PC-9 (cell line): ENCODE measurements around the gene ACSL3.

Source experiments
- EZH2 ChIP-seq: fragments of 200-600 bp; sonication (generic); IDR thresholded peaks from 2 replicates; pipeline ENCODE4 v1.8.0; 2017; ENCODE audit warnings: antibody characterized with exemption, low read depth
- TF ChIP-seq, protein P1 (sequence below): fragments of 200-600 bp; sonication (generic); conservative IDR thresholded peaks from 2 replicates; pipeline ENCODE4 v1.6.1; 2017; ENCODE audit warnings: mixed run types, antibody characterized with exemption, mild to moderate bottlenecking, moderate library complexity

DNA sequence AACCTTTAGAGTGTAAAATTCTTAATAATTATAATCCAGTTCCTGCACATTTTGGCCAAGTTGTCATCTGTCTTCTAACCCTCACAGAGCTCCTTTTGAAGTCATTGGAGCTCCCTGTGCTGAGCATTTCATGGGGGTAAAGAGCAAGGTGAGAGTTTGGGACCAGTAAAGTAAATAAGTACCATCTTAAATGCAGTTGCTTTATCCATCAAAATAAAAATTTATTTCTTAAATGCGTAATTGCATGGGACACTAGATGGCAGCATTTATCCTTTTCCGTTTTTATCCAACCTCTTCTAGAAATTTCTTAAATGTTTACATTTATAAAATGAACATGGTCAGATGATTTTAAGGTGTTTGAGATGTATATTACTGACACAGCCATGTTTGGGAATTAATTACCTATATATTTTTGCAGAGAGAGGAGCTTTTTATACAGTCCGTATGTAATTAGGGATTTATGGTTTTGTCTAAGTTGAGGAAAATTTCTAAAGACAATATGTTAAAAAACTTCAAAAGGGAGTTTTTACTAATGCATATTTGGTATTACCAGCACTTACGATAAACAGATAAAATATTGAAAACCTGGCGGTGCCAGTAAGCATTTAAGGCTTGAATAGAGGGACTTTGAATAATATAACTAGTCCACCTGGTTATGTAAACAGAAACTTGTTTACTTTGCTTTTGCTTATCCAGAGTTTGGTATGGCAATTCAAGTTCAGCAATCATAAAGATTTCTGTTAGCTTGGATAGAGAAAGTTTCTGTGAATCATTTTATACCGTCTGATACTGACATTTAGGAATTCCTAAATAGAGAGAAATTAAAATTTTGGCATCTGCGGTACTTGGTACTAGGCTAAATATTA, 54.5 kb downstream of the ACSL3 start:
- TF ChIP-seq, protein P1, sequence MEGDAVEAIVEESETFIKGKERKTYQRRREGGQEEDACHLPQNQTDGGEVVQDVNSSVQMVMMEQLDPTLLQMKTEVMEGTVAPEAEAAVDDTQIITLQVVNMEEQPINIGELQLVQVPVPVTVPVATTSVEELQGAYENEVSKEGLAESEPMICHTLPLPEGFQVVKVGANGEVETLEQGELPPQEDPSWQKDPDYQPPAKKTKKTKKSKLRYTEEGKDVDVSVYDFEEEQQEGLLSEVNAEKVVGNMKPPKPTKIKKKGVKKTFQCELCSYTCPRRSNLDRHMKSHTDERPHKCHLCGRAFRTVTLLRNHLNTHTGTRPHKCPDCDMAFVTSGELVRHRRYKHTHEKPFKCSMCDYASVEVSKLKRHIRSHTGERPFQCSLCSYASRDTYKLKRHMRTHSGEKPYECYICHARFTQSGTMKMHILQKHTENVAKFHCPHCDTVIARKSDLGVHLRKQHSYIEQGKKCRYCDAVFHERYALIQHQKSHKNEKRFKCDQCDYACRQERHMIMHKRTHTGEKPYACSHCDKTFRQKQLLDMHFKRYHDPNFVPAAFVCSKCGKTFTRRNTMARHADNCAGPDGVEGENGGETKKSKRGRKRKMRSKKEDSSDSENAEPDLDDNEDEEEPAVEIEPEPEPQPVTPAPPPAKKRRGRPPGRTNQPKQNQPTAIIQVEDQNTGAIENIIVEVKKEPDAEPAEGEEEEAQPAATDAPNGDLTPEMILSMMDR: peak; percentile 90
- no peak for TF ChIP-seq EZH2
